MM.1S (cell line): Measurements from ENCODE around the gene PAMR1.

ENCODE experiments used
- EZH2 ChIP-seq: fragments of 300-600 bp; sonication (generic); optimal IDR thresholded peaks from 2 replicates; pipeline ENCODE3; 2017; ENCODE audit warnings: low read depth, mild to moderate bottlenecking, antibody characterized with exemption, low read length, mixed read lengths
- EZH2phosphoT487 ChIP-seq: fragments of 300-600 bp; sonication (generic); IDR thresholded peaks from 2 replicates; pipeline ENCODE4 v1.6.1; 2018; ENCODE audit warnings: antibody characterized with exemption, low read length
- TF ChIP-seq, protein P1 (sequence below): fragments of 300-600 bp; sonication (generic); IDR thresholded peaks from 2 replicates; pipeline ENCODE4 v1.5.1; 2016; ENCODE audit warnings: antibody characterized with exemption, low read length, mixed read lengths

DNA sequence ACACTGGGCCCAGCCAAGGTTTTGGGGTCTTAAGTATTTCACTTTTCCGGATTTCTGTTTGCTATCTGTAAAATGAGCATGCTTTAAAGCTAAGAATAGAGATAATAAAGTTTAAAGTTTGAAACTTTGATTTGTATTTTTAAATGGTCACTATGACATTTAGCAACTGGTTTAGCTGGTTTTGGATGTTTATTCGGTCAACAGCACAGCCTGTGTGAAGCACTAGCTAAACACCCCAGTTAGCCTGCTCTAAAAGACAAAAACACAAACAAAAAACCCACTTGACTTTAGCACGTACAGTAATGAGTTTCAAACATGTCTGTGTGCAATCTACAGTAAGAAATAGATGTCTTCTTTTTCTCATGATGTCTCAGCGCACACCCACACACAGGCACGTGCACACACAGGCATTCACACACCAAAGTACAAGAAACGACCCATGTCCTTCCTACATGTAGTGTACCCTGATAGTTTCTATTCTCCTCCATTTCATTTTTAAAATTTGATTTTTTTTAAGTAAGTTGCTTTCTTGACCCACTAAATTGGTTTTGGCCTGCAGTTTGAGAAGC, 135.4 kb downstream of the PAMR1 start:
- TF ChIP-seq, protein P1, sequence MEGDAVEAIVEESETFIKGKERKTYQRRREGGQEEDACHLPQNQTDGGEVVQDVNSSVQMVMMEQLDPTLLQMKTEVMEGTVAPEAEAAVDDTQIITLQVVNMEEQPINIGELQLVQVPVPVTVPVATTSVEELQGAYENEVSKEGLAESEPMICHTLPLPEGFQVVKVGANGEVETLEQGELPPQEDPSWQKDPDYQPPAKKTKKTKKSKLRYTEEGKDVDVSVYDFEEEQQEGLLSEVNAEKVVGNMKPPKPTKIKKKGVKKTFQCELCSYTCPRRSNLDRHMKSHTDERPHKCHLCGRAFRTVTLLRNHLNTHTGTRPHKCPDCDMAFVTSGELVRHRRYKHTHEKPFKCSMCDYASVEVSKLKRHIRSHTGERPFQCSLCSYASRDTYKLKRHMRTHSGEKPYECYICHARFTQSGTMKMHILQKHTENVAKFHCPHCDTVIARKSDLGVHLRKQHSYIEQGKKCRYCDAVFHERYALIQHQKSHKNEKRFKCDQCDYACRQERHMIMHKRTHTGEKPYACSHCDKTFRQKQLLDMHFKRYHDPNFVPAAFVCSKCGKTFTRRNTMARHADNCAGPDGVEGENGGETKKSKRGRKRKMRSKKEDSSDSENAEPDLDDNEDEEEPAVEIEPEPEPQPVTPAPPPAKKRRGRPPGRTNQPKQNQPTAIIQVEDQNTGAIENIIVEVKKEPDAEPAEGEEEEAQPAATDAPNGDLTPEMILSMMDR, result no peak
- TF ChIP-seq EZH2, result no peak
- TF ChIP-seq EZH2phosphoT487, result no peak
